Nephron progenitor cell (in vitro differentiated cells): ENCODE data around the gene ITIH5.

ENCODE experiments used
- DNase-seq: peaks from one replicate; pipeline ENCODE4 v3.0.0; 2021
- H3K27ac Mint-ChIP-seq: 2 replicates; pipeline ENCODE4 v1.8.0; 2021; ENCODE audit warnings: mild to moderate bottlenecking, moderate library complexity, mixed read lengths
- H3K27me3 Mint-ChIP-seq: 2 replicates; pipeline ENCODE4 v1.8.0; 2021; ENCODE audit warnings: mild to moderate bottlenecking, low read depth, mixed read lengths; ENCODE audit not compliant: poor library complexity
- H3K36me3 Mint-ChIP-seq: 2 replicates; pipeline ENCODE4 v1.8.0; 2021; ENCODE audit warnings: low read depth, mixed read lengths
- H3K4me1 Mint-ChIP-seq: 2 replicates; pipeline ENCODE4 v1.8.0; 2021; ENCODE audit warnings: mixed read lengths
- H3K4me3 Mint-ChIP-seq: 2 replicates; pipeline ENCODE4 v1.8.0; 2021; ENCODE audit warnings: mild to moderate bottlenecking, moderate library complexity, mixed read lengths
- H3K9me3 Mint-ChIP-seq: 2 replicates; pipeline ENCODE4 v1.8.0; 2021; ENCODE audit warnings: mild to moderate bottlenecking, moderate library complexity, mixed read lengths
- TF ChIP-seq, protein P1 (sequence below): fragments of 200-600 bp; sonication (generic); IDR thresholded peaks from 2 replicates; pipeline ENCODE4 v1.5.0; 2021; ENCODE audit warnings: antibody characterized with exemption

Gene ITIH5

DNA sequence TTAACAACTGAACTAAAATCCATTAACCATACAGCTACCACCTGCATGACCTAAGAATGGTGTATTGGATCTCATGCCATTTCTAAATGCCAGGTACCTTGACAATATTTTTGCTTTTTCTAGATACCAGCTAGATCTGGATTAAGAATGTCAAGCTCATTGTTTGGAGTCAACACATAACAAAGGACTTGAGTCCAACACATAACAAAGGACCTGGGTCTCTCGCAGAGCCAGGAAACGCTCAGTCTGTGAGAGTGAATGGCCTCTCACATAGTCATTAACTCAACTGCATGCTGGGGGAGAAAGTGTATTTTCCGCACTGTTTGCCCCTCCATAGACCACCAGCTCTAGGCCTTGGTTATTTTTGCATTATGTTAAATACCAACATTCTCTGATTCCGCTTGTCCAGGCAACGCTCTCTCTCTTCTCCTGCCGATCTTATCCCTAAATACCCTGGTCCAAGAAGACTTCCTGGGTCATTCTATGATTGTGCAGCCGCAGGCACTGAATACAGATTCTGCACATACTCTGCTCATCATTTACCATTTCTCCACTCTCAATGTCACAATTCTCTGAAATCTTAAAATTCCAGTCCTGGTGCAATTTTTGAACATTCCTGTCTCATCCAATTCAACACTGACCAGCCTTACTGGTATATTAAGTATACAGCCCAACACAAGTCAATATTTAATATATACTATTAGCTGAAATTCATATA is 31.2 kb downstream of the ITIH5 start:
- Mint-ChIP-seq H3K27me3 (peaks cover 13% of the 10 kb centered on the region), H3K9me3 (peaks cover 21% of the 10 kb centered on the region), H3K4me1 (peaks cover 5% of the 10 kb centered on the region), H3K27ac (no peak overlapping the region), H3K4me3 (no peak overlapping the region), H3K36me3 (no peaks in the 10 kb centered on the region)
- TF ChIP-seq, protein P1, sequence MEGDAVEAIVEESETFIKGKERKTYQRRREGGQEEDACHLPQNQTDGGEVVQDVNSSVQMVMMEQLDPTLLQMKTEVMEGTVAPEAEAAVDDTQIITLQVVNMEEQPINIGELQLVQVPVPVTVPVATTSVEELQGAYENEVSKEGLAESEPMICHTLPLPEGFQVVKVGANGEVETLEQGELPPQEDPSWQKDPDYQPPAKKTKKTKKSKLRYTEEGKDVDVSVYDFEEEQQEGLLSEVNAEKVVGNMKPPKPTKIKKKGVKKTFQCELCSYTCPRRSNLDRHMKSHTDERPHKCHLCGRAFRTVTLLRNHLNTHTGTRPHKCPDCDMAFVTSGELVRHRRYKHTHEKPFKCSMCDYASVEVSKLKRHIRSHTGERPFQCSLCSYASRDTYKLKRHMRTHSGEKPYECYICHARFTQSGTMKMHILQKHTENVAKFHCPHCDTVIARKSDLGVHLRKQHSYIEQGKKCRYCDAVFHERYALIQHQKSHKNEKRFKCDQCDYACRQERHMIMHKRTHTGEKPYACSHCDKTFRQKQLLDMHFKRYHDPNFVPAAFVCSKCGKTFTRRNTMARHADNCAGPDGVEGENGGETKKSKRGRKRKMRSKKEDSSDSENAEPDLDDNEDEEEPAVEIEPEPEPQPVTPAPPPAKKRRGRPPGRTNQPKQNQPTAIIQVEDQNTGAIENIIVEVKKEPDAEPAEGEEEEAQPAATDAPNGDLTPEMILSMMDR = no peak
- DNase-seq = no peak

DNA sequence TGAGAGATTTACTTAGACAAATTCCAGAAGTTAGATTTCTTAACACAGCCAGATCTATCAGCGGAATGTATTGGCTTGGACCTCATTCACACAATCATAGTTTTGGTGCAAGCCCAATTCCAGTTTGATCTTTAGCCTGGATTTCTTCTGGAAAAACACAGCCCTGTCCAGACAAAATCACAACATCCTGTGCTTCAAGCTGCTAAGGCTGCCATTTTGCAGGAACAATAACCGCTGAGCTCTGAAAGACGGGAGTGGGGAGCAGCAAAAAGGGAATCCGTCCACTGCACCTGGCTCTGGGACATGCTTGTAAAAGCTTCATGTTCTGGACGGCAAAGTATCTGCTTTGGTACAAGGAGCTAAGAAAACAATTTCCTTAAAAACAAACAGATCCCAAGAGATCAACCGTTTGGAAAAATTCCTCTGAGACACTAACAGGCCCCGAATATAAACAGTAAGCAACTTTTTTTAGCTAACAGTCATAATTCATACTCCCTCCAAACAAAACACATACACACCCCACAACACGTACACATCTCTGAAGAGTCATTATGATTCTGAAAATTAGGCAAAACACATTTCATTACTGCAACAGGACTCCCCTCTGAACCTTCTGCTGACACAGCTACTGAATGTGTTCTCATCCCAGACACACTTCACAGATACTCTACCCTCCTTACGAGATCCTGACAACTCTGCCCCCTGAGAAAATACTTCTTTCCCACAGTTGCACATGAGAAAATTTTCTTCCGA is 32.4 kb downstream of the ITIH5 start:
- no peak overlapping the region for H3K4me3 Mint-ChIP-seq
- peaks cover 5% of the 10 kb centered on the region for H3K4me1 Mint-ChIP-seq
- no peaks in the 10 kb centered on the region for H3K36me3 Mint-ChIP-seq
- no peak overlapping the region for H3K27ac Mint-ChIP-seq
- TF ChIP-seq, protein P1 = no peak
- peaks cover 23% of the 10 kb centered on the region for H3K9me3 Mint-ChIP-seq
- H3K27me3 Mint-ChIP-seq = peaks cover 13% of the 10 kb centered on the region
- DNase-seq = no peak

DNA sequence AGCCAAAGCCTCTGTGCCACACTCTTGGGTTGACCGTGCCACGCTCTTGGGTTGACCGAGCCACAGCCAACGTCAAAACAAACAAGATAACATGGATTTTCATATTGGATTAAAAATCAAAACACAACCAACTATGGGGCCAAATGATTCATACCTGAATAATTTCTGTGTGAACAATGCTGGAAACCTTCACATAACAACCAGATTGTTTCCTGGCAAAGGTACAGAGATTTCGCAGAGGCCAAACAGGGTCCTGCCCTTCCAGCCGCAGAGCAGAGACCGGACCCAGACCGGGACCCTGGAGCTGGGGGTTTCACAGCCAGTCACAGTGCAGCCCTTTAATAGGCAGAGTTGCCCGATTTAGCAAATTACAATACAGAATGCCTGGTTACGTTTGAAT is 40.5 kb downstream of the ITIH5 start:
- Mint-ChIP-seq H3K4me3 (no peak overlapping the region), H3K36me3 (no peaks in the 10 kb centered on the region), H3K4me1 (no peaks in the 10 kb centered on the region), H3K9me3 (peaks cover 11% of the 10 kb centered on the region), H3K27me3 (peaks cover 22% of the 10 kb centered on the region), H3K27ac (no peak overlapping the region)
- TF ChIP-seq, protein P1 = no peak
- no peak for DNase-seq

DNA sequence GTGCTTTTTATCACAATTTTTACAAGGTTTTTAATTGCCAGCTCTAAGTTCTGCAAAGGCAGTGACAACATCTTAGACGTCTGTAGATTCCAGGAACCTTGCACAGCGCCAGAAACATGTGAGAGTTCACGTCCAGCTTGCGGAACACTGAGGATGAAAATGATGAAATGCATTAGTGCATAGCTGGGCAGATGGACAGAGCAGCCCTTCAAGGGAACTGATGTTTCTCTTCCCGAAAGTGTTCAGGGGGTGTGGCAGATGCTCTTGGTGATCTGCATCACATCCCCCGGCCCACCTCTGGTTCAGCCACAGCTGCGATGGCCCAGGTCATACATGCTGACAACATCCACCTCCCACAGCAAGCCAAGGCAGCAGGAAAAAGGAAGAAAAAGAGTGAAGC is 40.9 kb downstream of the ITIH5 start:
- H3K27me3 Mint-ChIP-seq = peaks cover 23% of the 10 kb centered on the region
- no peak for DNase-seq
- TF ChIP-seq, protein P1 = no peak
- peaks cover 11% of the 10 kb centered on the region for H3K9me3 Mint-ChIP-seq
- no peaks in the 10 kb centered on the region for H3K4me1 Mint-ChIP-seq
- no peak overlapping the region for H3K27ac Mint-ChIP-seq
- H3K36me3 Mint-ChIP-seq = no peaks in the 10 kb centered on the region
- no peak overlapping the region for H3K4me3 Mint-ChIP-seq

DNA sequence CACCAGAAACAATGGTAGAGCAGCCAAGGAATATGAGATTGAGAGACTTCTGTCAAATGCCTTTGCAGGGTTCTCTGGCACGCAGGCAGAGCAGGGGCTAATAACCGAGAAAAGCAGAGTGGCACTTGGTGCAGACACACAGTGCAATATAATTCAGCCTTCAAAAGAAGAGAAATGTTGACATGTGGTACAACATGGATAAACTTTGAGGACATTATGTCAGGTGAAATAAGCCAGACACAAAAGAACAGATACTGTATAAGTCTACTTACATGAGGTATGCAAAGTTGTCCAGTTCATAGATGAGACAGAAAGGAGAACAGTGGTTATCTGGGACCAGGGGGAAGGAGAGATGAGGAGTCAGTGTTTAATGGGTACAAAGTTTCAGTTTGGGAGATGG is 41.8 kb downstream of the ITIH5 start:
- no peak overlapping the region for H3K4me3 Mint-ChIP-seq
- no peak overlapping the region for H3K27ac Mint-ChIP-seq
- H3K4me1 Mint-ChIP-seq = no peaks in the 10 kb centered on the region
- TF ChIP-seq, protein P1 = no peak
- H3K36me3 Mint-ChIP-seq = no peaks in the 10 kb centered on the region
- H3K27me3 Mint-ChIP-seq = peaks cover 23% of the 10 kb centered on the region
- DNase-seq = no peak
- H3K9me3 Mint-ChIP-seq = peaks cover 11% of the 10 kb centered on the region
